ENCODE measurements around the gene DCC.

Gene DCC

GRCh38 chr18:53093636-53094035 lies 753.6 kb downstream of the DCC start:
- no peaks in the 10 kb centered on the region for H3K9me3 ChIP-seq (ENCODE audit: control insufficient read depth in 2 of 2, low read length in 2 of 2)
- H3K4me3 ChIP-seq (ENCODE audit: low read length in 2 of 2), result no peak overlapping the region
- no peak overlapping the region for H3K27ac ChIP-seq (ENCODE audit: low read depth in 2 of 2, low read length in 2 of 2)
- no peaks in the 10 kb centered on the region for H3K4me1 ChIP-seq (ENCODE audit: control insufficient read depth in 2 of 2, insufficient read depth in 2 of 2, low read length in 2 of 2)
- no peaks in the 10 kb centered on the region for H3K27me3 ChIP-seq (ENCODE audit: control insufficient read depth in 2 of 2, insufficient read depth in 2 of 2, low read length in 2 of 2)
- no peaks in the 10 kb centered on the region for H3K36me3 ChIP-seq (ENCODE audit: control insufficient read depth in 2 of 2, insufficient read depth in 2 of 2, low read length in 2 of 2)
- no peak overlapping the region for H3K9ac ChIP-seq (ENCODE audit: low read depth in 1 of 2, low read length in 2 of 2)

- Histone ChIP-seq H3K27ac (ENCODE audit: low read depth in 2 of 2, low read length in 2 of 2) (no peak overlapping the region), H3K36me3 (ENCODE audit: control insufficient read depth in 2 of 2, insufficient read depth in 2 of 2, low read length in 2 of 2) (no peaks in the 10 kb centered on the region), H3K4me3 (ENCODE audit: low read length in 2 of 2) (no peak overlapping the region), H3K9ac (ENCODE audit: low read depth in 1 of 2, low read length in 2 of 2) (no peak overlapping the region), H3K9me3 (ENCODE audit: control insufficient read depth in 2 of 2, low read length in 2 of 2) (no peaks in the 10 kb centered on the region), H3K27me3 (ENCODE audit: control insufficient read depth in 2 of 2, insufficient read depth in 2 of 2, low read length in 2 of 2) (no peaks in the 10 kb centered on the region), H3K4me1 (ENCODE audit: control insufficient read depth in 2 of 2, insufficient read depth in 2 of 2, low read length in 2 of 2) (no peaks in the 10 kb centered on the region)
Measured at GRCh38 chr18:53101536-53102105, 761.6 kb downstream of the DCC start.

GRCh38 chr18:53114441-53114840 lies 774.4 kb downstream of the DCC start:
- Histone ChIP-seq H3K27me3 (ENCODE audit: control insufficient read depth in 2 of 2, insufficient read depth in 2 of 2, low read length in 2 of 2) (no peaks in the 10 kb centered on the region), H3K36me3 (ENCODE audit: control insufficient read depth in 2 of 2, insufficient read depth in 2 of 2, low read length in 2 of 2) (no peaks in the 10 kb centered on the region), H3K27ac (ENCODE audit: low read depth in 2 of 2, low read length in 2 of 2) (no peak overlapping the region), H3K4me3 (ENCODE audit: low read length in 2 of 2) (no peak overlapping the region), H3K9ac (ENCODE audit: low read depth in 1 of 2, low read length in 2 of 2) (no peak overlapping the region), H3K4me1 (ENCODE audit: control insufficient read depth in 2 of 2, insufficient read depth in 2 of 2, low read length in 2 of 2) (no peaks in the 10 kb centered on the region), H3K9me3 (ENCODE audit: control insufficient read depth in 2 of 2, low read length in 2 of 2) (peaks cover 0 to 3% of the 10 kb centered on the region in 2 donors)

GRCh38 chr18:53115876-53116585 lies 776.0 kb downstream of the DCC start:
- Histone ChIP-seq H3K36me3 (ENCODE audit: control insufficient read depth in 2 of 2, insufficient read depth in 2 of 2, low read length in 2 of 2) (no peaks in the 10 kb centered on the region), H3K27ac (ENCODE audit: low read depth in 2 of 2, low read length in 2 of 2) (no peak overlapping the region), H3K9ac (ENCODE audit: low read depth in 1 of 2, low read length in 2 of 2) (no peak overlapping the region), H3K27me3 (ENCODE audit: control insufficient read depth in 2 of 2, insufficient read depth in 2 of 2, low read length in 2 of 2) (no peaks in the 10 kb centered on the region), H3K4me3 (ENCODE audit: low read length in 2 of 2) (peak overlapping the region in 1 of 2 donors; percentile 24), H3K9me3 (ENCODE audit: control insufficient read depth in 2 of 2, low read length in 2 of 2) (no peaks in the 10 kb centered on the region), H3K4me1 (ENCODE audit: control insufficient read depth in 2 of 2, insufficient read depth in 2 of 2, low read length in 2 of 2) (no peaks in the 10 kb centered on the region)

GRCh38 chr18:53117851-53118250 lies 777.9 kb downstream of the DCC start:
- no peak overlapping the region for H3K4me3 ChIP-seq (ENCODE audit: low read length in 2 of 2)
- no peaks in the 10 kb centered on the region for H3K27me3 ChIP-seq (ENCODE audit: control insufficient read depth in 2 of 2, insufficient read depth in 2 of 2, low read length in 2 of 2)
- H3K9me3 ChIP-seq (ENCODE audit: control insufficient read depth in 2 of 2, low read length in 2 of 2), result no peaks in the 10 kb centered on the region
- no peak overlapping the region for H3K27ac ChIP-seq (ENCODE audit: low read depth in 2 of 2, low read length in 2 of 2)
- H3K9ac ChIP-seq (ENCODE audit: low read depth in 1 of 2, low read length in 2 of 2), result no peak overlapping the region
- H3K36me3 ChIP-seq (ENCODE audit: control insufficient read depth in 2 of 2, insufficient read depth in 2 of 2, low read length in 2 of 2), result no peaks in the 10 kb centered on the region
- no peaks in the 10 kb centered on the region for H3K4me1 ChIP-seq (ENCODE audit: control insufficient read depth in 2 of 2, insufficient read depth in 2 of 2, low read length in 2 of 2)

- Histone ChIP-seq H3K9ac (ENCODE audit: low read depth in 1 of 2, low read length in 2 of 2) (no peak overlapping the region), H3K9me3 (ENCODE audit: control insufficient read depth in 2 of 2, low read length in 2 of 2) (no peaks in the 10 kb centered on the region), H3K4me1 (ENCODE audit: control insufficient read depth in 2 of 2, insufficient read depth in 2 of 2, low read length in 2 of 2) (no peaks in the 10 kb centered on the region), H3K36me3 (ENCODE audit: control insufficient read depth in 2 of 2, insufficient read depth in 2 of 2, low read length in 2 of 2) (no peaks in the 10 kb centered on the region), H3K4me3 (ENCODE audit: low read length in 2 of 2) (no peak overlapping the region), H3K27me3 (ENCODE audit: control insufficient read depth in 2 of 2, insufficient read depth in 2 of 2, low read length in 2 of 2) (no peaks in the 10 kb centered on the region), H3K27ac (ENCODE audit: low read depth in 2 of 2, low read length in 2 of 2) (no peak overlapping the region)
Measured at GRCh38 chr18:53126210-53126609, 786.2 kb downstream of the DCC start.

GRCh38 chr18:53131001-53131400 lies 791.0 kb downstream of the DCC start:
- H3K27ac ChIP-seq (ENCODE audit: low read depth in 2 of 2, low read length in 2 of 2), result no peak overlapping the region
- H3K36me3 ChIP-seq (ENCODE audit: control insufficient read depth in 2 of 2, insufficient read depth in 2 of 2, low read length in 2 of 2), result no peaks in the 10 kb centered on the region
- no peaks in the 10 kb centered on the region for H3K9me3 ChIP-seq (ENCODE audit: control insufficient read depth in 2 of 2, low read length in 2 of 2)
- no peaks in the 10 kb centered on the region for H3K4me1 ChIP-seq (ENCODE audit: control insufficient read depth in 2 of 2, insufficient read depth in 2 of 2, low read length in 2 of 2)
- H3K4me3 ChIP-seq (ENCODE audit: low read length in 2 of 2), result no peak overlapping the region
- no peak overlapping the region for H3K9ac ChIP-seq (ENCODE audit: low read depth in 1 of 2, low read length in 2 of 2)
- no peaks in the 10 kb centered on the region for H3K27me3 ChIP-seq (ENCODE audit: control insufficient read depth in 2 of 2, insufficient read depth in 2 of 2, low read length in 2 of 2)

- no peak overlapping the region for H3K27ac ChIP-seq (ENCODE audit: low read depth in 2 of 2, low read length in 2 of 2)
- no peak overlapping the region for H3K9ac ChIP-seq (ENCODE audit: low read depth in 1 of 2, low read length in 2 of 2)
- H3K4me1 ChIP-seq (ENCODE audit: control insufficient read depth in 2 of 2, insufficient read depth in 2 of 2, low read length in 2 of 2), result no peaks in the 10 kb centered on the region
- H3K4me3 ChIP-seq (ENCODE audit: low read length in 2 of 2), result no peak overlapping the region
- H3K9me3 ChIP-seq (ENCODE audit: control insufficient read depth in 2 of 2, low read length in 2 of 2), result peaks cover 0 to 5% of the 10 kb centered on the region in 2 donors
- no peaks in the 10 kb centered on the region for H3K36me3 ChIP-seq (ENCODE audit: control insufficient read depth in 2 of 2, insufficient read depth in 2 of 2, low read length in 2 of 2)
- H3K27me3 ChIP-seq (ENCODE audit: control insufficient read depth in 2 of 2, insufficient read depth in 2 of 2, low read length in 2 of 2), result no peaks in the 10 kb centered on the region
Measured at GRCh38 chr18:53134711-53135110, 794.7 kb downstream of the DCC start.

- Histone ChIP-seq H3K4me1 (ENCODE audit: control insufficient read depth in 2 of 2, insufficient read depth in 2 of 2, low read length in 2 of 2) (no peaks in the 10 kb centered on the region), H3K9ac (ENCODE audit: low read depth in 1 of 2, low read length in 2 of 2) (no peak overlapping the region), H3K36me3 (ENCODE audit: control insufficient read depth in 2 of 2, insufficient read depth in 2 of 2, low read length in 2 of 2) (no peaks in the 10 kb centered on the region), H3K27me3 (ENCODE audit: control insufficient read depth in 2 of 2, insufficient read depth in 2 of 2, low read length in 2 of 2) (no peaks in the 10 kb centered on the region), H3K9me3 (ENCODE audit: control insufficient read depth in 2 of 2, low read length in 2 of 2) (peaks cover 0 to 5% of the 10 kb centered on the region in 2 donors), H3K4me3 (ENCODE audit: low read length in 2 of 2) (no peak overlapping the region), H3K27ac (ENCODE audit: low read depth in 2 of 2, low read length in 2 of 2) (no peak overlapping the region)
Measured at GRCh38 chr18:53135654-53136053, 795.7 kb downstream of the DCC start.

- H3K27ac ChIP-seq (ENCODE audit: low read depth in 2 of 2, low read length in 2 of 2), result no peak overlapping the region
- H3K4me1 ChIP-seq (ENCODE audit: control insufficient read depth in 2 of 2, insufficient read depth in 2 of 2, low read length in 2 of 2), result no peaks in the 10 kb centered on the region
- no peaks in the 10 kb centered on the region for H3K27me3 ChIP-seq (ENCODE audit: control insufficient read depth in 2 of 2, insufficient read depth in 2 of 2, low read length in 2 of 2)
- peaks cover 0 to 5% of the 10 kb centered on the region in 2 donors for H3K9me3 ChIP-seq (ENCODE audit: control insufficient read depth in 2 of 2, low read length in 2 of 2)
- no peaks in the 10 kb centered on the region for H3K36me3 ChIP-seq (ENCODE audit: control insufficient read depth in 2 of 2, insufficient read depth in 2 of 2, low read length in 2 of 2)
- H3K4me3 ChIP-seq (ENCODE audit: low read length in 2 of 2), result no peak overlapping the region
- H3K9ac ChIP-seq (ENCODE audit: low read depth in 1 of 2, low read length in 2 of 2), result no peak overlapping the region
Measured at GRCh38 chr18:53139746-53140500, 799.9 kb downstream of the DCC start.
